Gastroesophageal sphincter (tissue), 4 donors: Measurements from ENCODE around the gene ZNF91. TPM values are rescaled to one million over a fixed set of nuclear protein-coding genes. Genes with fewer than 3 reads are reported as not detected.
"Not testable (repeated sequence)": the region's sequence is repeated elsewhere in the genome, so short reads cannot be mapped to it uniquely, and the experiment has no call there.

ENCODE experiments used
- ATAC-seq: fragments of 150-250 bp; one replicate; pipeline ENCODE4 v1.9.1; 2016; ENCODE audit warnings: mild to moderate bottlenecking, moderate library complexity
- H3K27ac ChIP-seq, 4 donors: fragments of 200-600 bp; sonication (generic) in 3 of 4; 1 replicate in 3 of 4; 2 replicates in 1 of 4; pipeline ENCODE4 v1.5.1; 2016 to 2019
- H3K27me3 ChIP-seq: fragments of 200-600 bp; sonication (generic); one replicate; pipeline ENCODE4 v1.5.1; 2019
- H3K36me3 ChIP-seq, 2 donors: fragments of 200-600 bp; sonication (generic); one replicate each; pipeline ENCODE4 v1.5.1; 2019; ENCODE audit warnings: control low read depth in 1 of 2
- H3K4me1 ChIP-seq, 3 donors: fragments of 200-600 bp; sonication (generic); 1 replicate in 2 of 3; 2 replicates in 1 of 3; pipeline ENCODE4 v1.5.1; 2016 to 2019; ENCODE audit warnings: control low read depth in 2 of 3
- H3K4me3 ChIP-seq, 2 donors: fragments of 200-600 bp; sonication (generic); one replicate each; pipeline ENCODE4 v1.5.1; 2019; ENCODE audit warnings: mild to moderate bottlenecking in 1 of 2, moderate library complexity in 1 of 2
- H3K9me3 ChIP-seq, 3 donors: fragments of 200-600 bp; sonication (generic); one replicate each; pipeline ENCODE4 v1.5.1; 2017 to 2019; ENCODE audit warnings: control low read depth in 2 of 3
- EP300 ChIP-seq: sonication (generic); formaldehyde crosslinking; IDR thresholded peaks from one replicate; pipeline ENCODE4 v1.6.1; 2017; ENCODE audit warnings: antibody characterized with exemption, mild to moderate bottlenecking
- POLR2A ChIP-seq, 2 donors: fragments of 450-650 bp; IDR thresholded peaks; one replicate each; pipeline ENCODE4 v1.6.1; 2017; ENCODE audit warnings: antibody characterized with exemption in 2 of 2, mild to moderate bottlenecking in 2 of 2, moderate library complexity in 1 of 2
- POLR2AphosphoS5 ChIP-seq: sonication (generic); formaldehyde crosslinking; IDR thresholded peaks from one replicate; pipeline ENCODE4 v1.6.1; 2017; ENCODE audit warnings: antibody characterized with exemption
- WGBS, 2 donors: methylation state at CpG; one replicate each; pipeline ENCODE4 v1.1.5; 2018; ENCODE audit warnings: low coverage in 1 of 2; 5-methylcytosine and 5-hydroxymethylcytosine counted together
- total RNA-seq, 4 donors: library from RNA; depleted of rRNA; stranded (reverse); fragments of >200 nt; gene quantifications; one replicate each; pipeline ENCODE4 v1.1.0, GENCODE V29; 2016
- TF ChIP-seq, protein P1 (sequence below), 4 experiments: fragments of 200-600 bp in 2 of 4; fragments of 450-650 bp in 2 of 4; sonication (generic) in 1 of 4; IDR thresholded peaks; one replicate each; pipeline ENCODE4 v1.5.1; 2017 to 2019; ENCODE audit warnings: antibody characterized with exemption in 4 of 4, mild to moderate bottlenecking in 2 of 4, moderate library complexity in 2 of 4

ZNF91 gene
- total RNA-seq, 4 donors from 2014 or later: 19.6 to 72.2 (median 36.7) TPM

- WGBS, 2 donors: 87 to 93% methylated on average over 2 to 4 of the region's 4 CpGs
- Histone ChIP-seq H3K9me3 (no peaks in the 10 kb centered on the region), H3K4me3 (no peak overlapping the region), H3K27ac (no peak overlapping the region), H3K4me1 (no peaks in the 10 kb centered on the region), H3K27me3 (no peaks in the 10 kb centered on the region), H3K36me3 (no peaks in the 10 kb centered on the region)
- ATAC-seq: no peak
- TF ChIP-seq POLR2AphosphoS5 (no peak), POLR2A (IDR thresholded peaks at IDR 0.05) (no peak), EP300 (no peak)
- TF ChIP-seq, protein P1, sequence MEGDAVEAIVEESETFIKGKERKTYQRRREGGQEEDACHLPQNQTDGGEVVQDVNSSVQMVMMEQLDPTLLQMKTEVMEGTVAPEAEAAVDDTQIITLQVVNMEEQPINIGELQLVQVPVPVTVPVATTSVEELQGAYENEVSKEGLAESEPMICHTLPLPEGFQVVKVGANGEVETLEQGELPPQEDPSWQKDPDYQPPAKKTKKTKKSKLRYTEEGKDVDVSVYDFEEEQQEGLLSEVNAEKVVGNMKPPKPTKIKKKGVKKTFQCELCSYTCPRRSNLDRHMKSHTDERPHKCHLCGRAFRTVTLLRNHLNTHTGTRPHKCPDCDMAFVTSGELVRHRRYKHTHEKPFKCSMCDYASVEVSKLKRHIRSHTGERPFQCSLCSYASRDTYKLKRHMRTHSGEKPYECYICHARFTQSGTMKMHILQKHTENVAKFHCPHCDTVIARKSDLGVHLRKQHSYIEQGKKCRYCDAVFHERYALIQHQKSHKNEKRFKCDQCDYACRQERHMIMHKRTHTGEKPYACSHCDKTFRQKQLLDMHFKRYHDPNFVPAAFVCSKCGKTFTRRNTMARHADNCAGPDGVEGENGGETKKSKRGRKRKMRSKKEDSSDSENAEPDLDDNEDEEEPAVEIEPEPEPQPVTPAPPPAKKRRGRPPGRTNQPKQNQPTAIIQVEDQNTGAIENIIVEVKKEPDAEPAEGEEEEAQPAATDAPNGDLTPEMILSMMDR (IDR thresholded peaks at IDR 0.05): no peak
Measured at GRCh38 chr19:23401086-23401610, 5.9 kb upstream of the ZNF91 start.

- Histone ChIP-seq H3K4me1 (peaks cover 0 to 7% (median 0%) of the 10 kb centered on the region in 3 donors), H3K4me3 (no peak overlapping the region), H3K27ac (no peak overlapping the region), H3K27me3 (no peaks in the 10 kb centered on the region), H3K36me3 (no peaks in the 10 kb centered on the region), H3K9me3 (no peaks in the 10 kb centered on the region)
- no peak for TF ChIP-seq POLR2AphosphoS5
- TF ChIP-seq, protein P1 (IDR thresholded peaks at IDR 0.05): no peak
- TF ChIP-seq EP300: no peak
- TF ChIP-seq POLR2A (IDR thresholded peaks at IDR 0.05): no peak
- WGBS, 2 donors: 94% methylated on average over 3 of the region's 3 CpGs; no CpG with 5 or more reads in 1 of the 2 donors
- no peak for ATAC-seq
Measured at GRCh38 chr19:23399443-23399842, 4.2 kb upstream of the ZNF91 start.

- not testable (repeated sequence) for H3K36me3 ChIP-seq, ATAC-seq, H3K9me3 ChIP-seq, H3K27me3 ChIP-seq
- peak overlapping the region; percentile 53 to 65 for H3K4me3 ChIP-seq
- WGBS, 2 donors: 87 to 89% methylated on average over 6 to 8 of the region's 10 CpGs
- peaks cover 0 to 44% (median 13%) of the 10 kb centered on the region in 3 donors for H3K4me1 ChIP-seq
- peak overlapping the region in 3 of 4 donors; percentile 87 to 93 (median 91) for H3K27ac ChIP-seq
Measured at GRCh38 chr19:23395722-23396117, 449 bp upstream of the ZNF91 start.

DNA sequence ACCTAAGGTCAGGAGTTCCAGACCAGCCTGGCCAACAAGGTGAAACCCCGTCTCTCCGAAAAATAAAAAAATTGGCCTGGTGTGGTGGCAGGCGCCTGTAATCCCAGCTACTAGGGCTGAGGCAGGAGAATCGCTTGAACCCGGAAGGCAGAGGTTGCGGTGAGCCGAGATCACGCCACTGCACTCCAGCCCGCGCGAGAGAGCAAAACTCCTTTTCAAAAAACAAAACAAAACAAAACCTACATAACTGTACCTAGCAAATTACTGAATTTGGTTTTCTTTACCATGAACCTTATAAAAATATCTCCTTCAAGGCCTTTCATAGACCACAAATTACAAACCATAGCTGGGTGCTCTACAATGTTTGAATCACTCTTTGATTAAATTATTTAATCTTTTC is 760 bp downstream of the ZNF91 start:
- peak overlapping the region; percentile 73 to 93 (median 89) for H3K27ac ChIP-seq
- peak overlapping the region; percentile 53 to 65 for H3K4me3 ChIP-seq
- no peak for ATAC-seq
- no peaks in the 10 kb centered on the region for H3K9me3 ChIP-seq
- WGBS, 2 donors: 0% methylated on average over 9 to 11 of the region's 11 CpGs
- no peaks in the 10 kb centered on the region for H3K27me3 ChIP-seq
- H3K36me3 ChIP-seq: peaks cover 0 to under 1% of the 10 kb centered on the region in 2 donors
- no peak for TF ChIP-seq POLR2AphosphoS5
- TF ChIP-seq, protein P1 (IDR thresholded peaks at IDR 0.05): no peak
- no peak for TF ChIP-seq POLR2A (IDR thresholded peaks at IDR 0.05)
- TF ChIP-seq EP300: no peak
- H3K4me1 ChIP-seq: peaks cover 0 to 53% (median 13%) of the 10 kb centered on the region in 3 donors

DNA sequence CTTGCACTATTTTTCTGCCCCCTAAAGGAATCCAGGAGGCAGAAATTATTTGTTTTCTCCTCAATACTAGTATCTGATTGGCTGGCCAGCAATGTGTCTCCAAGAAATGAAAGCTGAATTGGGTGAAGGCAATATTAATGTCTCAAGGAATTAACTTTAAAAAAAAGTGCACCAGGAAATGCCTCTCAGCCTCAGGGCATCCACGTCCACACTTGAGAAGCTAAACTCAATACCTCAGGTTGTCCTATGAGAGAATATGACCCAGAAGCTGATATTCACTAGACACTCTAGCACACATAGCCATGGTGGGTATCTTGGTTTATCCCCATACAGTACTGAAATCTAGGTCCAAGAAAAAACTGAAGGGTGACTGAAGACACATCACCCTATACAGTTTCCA is 2.1 kb downstream of the ZNF91 start:
- Histone ChIP-seq H3K4me3 (no peak overlapping the region), H3K27ac (no peak overlapping the region), H3K27me3 (no peaks in the 10 kb centered on the region), H3K4me1 (peaks cover 0 to 66% (median 13%) of the 10 kb centered on the region in 3 donors), H3K9me3 (no peaks in the 10 kb centered on the region), H3K36me3 (peaks cover 0 to 14% of the 10 kb centered on the region in 2 donors)
- ATAC-seq: no peak
- TF ChIP-seq EP300 (no peak), POLR2AphosphoS5 (no peak), POLR2A (IDR thresholded peaks at IDR 0.05) (no peak)
- TF ChIP-seq, protein P1 (IDR thresholded peaks at IDR 0.05): no peak
- 67% methylated on average over 1 of the region's 1 CpG; no CpG with 5 or more reads in 1 of the 2 donors for WGBS, 2 donors
